Peyer's patch (tissue), 4 donors: ENCODE data around the gene LILRA1.

ENCODE experiments used
- POLR2A ChIP-seq, 2 donors: fragments of 450-650 bp; IDR thresholded peaks; one replicate each; pipeline ENCODE4 v1.5.1; 2017; ENCODE audit warnings: antibody characterized with exemption in 2 of 2, mild to moderate bottlenecking in 2 of 2, moderate library complexity in 2 of 2
- TF ChIP-seq, protein P1 (sequence below), 6 experiments: fragments of 450-650 bp in 4 of 6; fragments of 200-600 bp in 2 of 6; sonication (generic) in 1 of 6; IDR thresholded peaks; one replicate each; pipeline ENCODE4 v1.5.1; 2017 to 2019; ENCODE audit warnings: antibody characterized with exemption in 6 of 6, mild to moderate bottlenecking in 3 of 6, moderate library complexity in 1 of 6

DNA sequence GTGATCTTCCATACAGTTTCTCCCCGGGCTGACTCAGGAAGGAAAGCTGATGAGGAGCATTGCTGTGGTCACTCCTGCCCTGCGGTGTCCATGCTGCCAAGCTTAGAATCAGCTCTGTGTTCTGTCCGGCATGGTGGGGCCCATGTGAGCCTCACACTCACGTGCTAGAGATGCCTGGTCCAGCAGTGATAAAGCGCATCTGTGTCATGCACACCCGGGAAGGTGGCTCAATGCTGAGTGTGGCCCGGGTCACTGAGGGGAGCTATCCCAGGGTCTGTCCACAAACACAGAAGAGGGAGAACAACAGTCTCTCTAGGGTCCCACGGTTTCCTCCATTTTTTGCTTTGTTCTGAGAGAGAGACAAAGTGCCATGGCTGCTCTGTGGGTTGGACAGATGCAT is 33.3 kb downstream of the LILRA1 start:
- no peak for TF ChIP-seq POLR2A (IDR thresholded peaks at IDR 0.05)
- TF ChIP-seq, protein P1, sequence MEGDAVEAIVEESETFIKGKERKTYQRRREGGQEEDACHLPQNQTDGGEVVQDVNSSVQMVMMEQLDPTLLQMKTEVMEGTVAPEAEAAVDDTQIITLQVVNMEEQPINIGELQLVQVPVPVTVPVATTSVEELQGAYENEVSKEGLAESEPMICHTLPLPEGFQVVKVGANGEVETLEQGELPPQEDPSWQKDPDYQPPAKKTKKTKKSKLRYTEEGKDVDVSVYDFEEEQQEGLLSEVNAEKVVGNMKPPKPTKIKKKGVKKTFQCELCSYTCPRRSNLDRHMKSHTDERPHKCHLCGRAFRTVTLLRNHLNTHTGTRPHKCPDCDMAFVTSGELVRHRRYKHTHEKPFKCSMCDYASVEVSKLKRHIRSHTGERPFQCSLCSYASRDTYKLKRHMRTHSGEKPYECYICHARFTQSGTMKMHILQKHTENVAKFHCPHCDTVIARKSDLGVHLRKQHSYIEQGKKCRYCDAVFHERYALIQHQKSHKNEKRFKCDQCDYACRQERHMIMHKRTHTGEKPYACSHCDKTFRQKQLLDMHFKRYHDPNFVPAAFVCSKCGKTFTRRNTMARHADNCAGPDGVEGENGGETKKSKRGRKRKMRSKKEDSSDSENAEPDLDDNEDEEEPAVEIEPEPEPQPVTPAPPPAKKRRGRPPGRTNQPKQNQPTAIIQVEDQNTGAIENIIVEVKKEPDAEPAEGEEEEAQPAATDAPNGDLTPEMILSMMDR (IDR thresholded peaks at IDR 0.05): no peak
